WERI-Rb-1 (cell line): ENCODE measurements around the gene NUTM2F.

Source experiments
- DNase-seq: peaks from one replicate; pipeline ENCODE4 v3.0.0-alpha.2; 2020
- H3K27ac ChIP-seq: fragments of 250-450 bp; sonication (Bioruptor Pico); 2 replicates; pipeline ENCODE4 v1.5.1; 2020; ENCODE audit warnings: mild to moderate bottlenecking, moderate library complexity
- H3K27me3 ChIP-seq: fragments of 250-450 bp; sonication (Bioruptor Pico); 2 replicates; pipeline ENCODE4 v1.5.1; 2021; ENCODE audit warnings: mild to moderate bottlenecking, low read depth, moderate library complexity; ENCODE audit not compliant: insufficient read depth, severe bottlenecking
- H3K36me3 ChIP-seq: fragments of 250-450 bp; sonication (Bioruptor Pico); 2 replicates; pipeline ENCODE4 v1.5.1; 2020; ENCODE audit warnings: mild to moderate bottlenecking, moderate library complexity
- H3K4me3 ChIP-seq: 2 replicates; pipeline ENCODE4 v1.5.1; 2011; ENCODE audit warnings: low read depth, mild to moderate bottlenecking, control low read depth, low read length
- H3K9me3 ChIP-seq: fragments of 250-450 bp; sonication (Bioruptor Pico); 2 replicates; pipeline ENCODE4 v1.5.1; 2021; ENCODE audit warnings: mild to moderate bottlenecking, moderate library complexity; ENCODE audit not compliant: severe bottlenecking
- TF ChIP-seq, protein P1 (sequence below): IDR thresholded peaks from 2 replicates; pipeline ENCODE4 v1.5.1; 2011; ENCODE audit warnings: low read depth, mild to moderate bottlenecking, control low read depth, inconsistent platforms, low read length

NUTM2F gene

DNA sequence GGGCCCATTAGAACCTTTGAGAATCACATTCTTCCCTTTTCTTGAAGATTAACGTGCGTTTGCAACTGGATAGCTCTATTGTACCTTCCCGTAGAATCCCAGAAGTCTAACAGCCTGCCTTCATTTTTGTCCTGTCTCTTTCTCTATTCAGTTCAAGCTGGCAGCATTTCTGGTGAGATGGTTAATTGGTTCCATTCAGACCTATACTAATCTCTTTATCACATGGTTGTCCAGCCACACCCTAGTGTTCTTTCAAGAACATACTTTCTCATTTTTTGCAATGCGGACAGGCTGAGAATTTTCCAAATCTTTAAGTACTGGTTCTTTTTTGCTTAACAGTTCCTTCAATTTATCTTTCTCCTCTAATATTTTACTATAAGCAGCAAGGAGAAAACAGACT is 26.0 kb downstream of the NUTM2F start:
- Histone ChIP-seq H3K27ac (no peak overlapping the region), H3K27me3 (no peaks in the 10 kb centered on the region), H3K9me3 (no peaks in the 10 kb centered on the region), H3K4me3 (no peak overlapping the region), H3K36me3 (no peaks in the 10 kb centered on the region)
- no peak for DNase-seq
- TF ChIP-seq, protein P1, sequence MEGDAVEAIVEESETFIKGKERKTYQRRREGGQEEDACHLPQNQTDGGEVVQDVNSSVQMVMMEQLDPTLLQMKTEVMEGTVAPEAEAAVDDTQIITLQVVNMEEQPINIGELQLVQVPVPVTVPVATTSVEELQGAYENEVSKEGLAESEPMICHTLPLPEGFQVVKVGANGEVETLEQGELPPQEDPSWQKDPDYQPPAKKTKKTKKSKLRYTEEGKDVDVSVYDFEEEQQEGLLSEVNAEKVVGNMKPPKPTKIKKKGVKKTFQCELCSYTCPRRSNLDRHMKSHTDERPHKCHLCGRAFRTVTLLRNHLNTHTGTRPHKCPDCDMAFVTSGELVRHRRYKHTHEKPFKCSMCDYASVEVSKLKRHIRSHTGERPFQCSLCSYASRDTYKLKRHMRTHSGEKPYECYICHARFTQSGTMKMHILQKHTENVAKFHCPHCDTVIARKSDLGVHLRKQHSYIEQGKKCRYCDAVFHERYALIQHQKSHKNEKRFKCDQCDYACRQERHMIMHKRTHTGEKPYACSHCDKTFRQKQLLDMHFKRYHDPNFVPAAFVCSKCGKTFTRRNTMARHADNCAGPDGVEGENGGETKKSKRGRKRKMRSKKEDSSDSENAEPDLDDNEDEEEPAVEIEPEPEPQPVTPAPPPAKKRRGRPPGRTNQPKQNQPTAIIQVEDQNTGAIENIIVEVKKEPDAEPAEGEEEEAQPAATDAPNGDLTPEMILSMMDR, result no peak

DNA sequence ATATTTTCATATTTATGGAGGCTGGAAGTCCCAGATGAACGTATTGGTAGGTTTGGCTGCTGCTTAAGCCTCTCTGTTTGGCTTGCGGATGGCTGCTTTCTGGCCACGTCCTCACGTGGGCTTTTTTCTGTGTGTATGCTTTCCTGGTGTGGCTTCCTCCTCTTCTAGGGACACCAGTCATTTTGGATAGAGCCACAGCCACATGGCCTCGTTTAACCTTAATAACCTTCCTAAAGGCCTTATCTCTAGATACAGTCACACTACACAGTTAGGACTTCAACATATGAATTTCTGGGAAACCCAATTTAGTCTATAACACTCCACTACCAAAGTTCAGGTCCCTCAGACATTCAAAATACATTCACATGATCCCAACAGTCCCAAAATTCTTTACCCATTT is 26.9 kb downstream of the NUTM2F start:
- DNase-seq, result no peak

DNA sequence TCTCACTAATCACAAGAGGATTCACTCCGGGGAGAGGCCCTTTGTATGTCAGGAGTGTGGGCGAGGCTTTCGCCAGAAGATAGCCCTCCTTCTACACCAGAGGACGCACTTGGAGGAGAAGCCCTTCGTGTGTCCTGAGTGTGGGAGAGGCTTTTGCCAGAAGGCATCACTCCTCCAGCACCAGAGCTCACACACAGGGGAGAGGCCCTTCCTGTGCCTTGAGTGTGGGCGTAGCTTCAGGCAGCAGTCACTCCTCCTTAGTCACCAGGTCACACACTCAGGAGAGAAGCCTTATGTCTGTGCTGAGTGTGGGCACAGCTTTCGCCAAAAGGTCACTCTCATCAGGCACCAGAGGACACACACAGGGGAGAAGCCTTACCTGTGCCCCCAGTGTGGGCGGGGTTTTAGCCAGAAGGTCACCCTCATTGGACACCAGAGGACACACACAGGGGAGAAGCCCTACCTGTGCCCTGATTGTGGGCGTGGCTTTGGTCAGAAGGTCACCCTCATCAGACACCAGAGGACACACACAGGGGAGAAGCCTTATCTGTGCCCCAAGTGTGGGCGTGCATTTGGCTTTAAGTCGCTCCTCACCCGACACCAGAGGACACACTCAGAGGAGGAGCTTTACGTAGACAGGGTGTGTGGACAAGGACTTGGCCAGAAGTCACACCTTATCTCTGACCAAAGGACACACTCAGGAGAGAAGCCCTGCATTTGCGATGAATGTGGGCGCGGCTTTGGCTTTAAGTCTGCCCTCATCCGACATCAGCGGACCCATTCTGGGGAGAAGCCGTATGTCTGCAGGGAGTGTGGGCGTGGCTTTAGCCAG is 27.8 kb downstream of the NUTM2F start:
- Histone ChIP-seq H3K27me3 (no peaks in the 10 kb centered on the region), H3K36me3 (no peaks in the 10 kb centered on the region), H3K27ac (no peak overlapping the region), H3K4me3 (no peak overlapping the region), H3K9me3 (no peaks in the 10 kb centered on the region)
- no peak for DNase-seq
- TF ChIP-seq, protein P1, result no peak

More for the DNA sequence above, 26.9 kb downstream of the NUTM2F start:
- TF ChIP-seq, protein P1, result no peak
- H3K9me3 ChIP-seq, result no peaks in the 10 kb centered on the region
- H3K27ac ChIP-seq, result no peak overlapping the region
- no peak overlapping the region for H3K4me3 ChIP-seq
- H3K27me3 ChIP-seq, result no peaks in the 10 kb centered on the region
- H3K36me3 ChIP-seq, result no peaks in the 10 kb centered on the region

DNA sequence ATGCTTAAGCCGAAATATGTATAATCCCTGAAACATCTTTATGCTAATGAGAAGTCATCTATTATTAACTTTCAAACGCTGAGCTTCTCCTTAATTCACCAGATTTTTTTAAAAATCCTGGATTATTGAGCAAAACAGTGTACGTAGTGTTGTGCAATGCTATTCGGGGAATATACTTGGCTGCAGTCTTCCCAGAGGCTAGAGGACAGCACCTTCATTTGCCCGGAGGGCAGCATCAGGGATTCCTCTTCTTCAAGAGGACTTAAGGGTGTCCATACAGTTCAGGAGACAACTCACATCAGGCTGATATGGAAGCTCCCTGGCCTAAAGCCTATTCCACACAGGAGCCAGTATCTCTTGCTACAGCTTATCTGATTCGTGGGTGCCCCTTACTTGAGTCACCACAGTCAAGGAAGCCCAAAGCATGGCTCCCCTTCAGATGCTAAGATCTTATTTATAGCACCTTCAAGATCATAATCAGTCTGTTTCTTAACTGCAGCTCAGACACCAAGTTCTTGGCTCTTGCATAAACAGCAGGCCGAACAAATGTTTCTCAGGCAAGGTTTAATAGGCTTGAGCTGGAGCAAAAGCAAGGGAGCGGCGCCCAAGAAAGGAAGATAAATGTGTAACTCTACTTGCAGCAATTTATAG is 29.4 kb downstream of the NUTM2F start:
- Histone ChIP-seq H3K9me3 (no peaks in the 10 kb centered on the region), H3K4me3 (no peak overlapping the region), H3K27ac (no peak overlapping the region), H3K36me3 (no peaks in the 10 kb centered on the region), H3K27me3 (no peaks in the 10 kb centered on the region)
- DNase-seq, result no peak
- TF ChIP-seq, protein P1, result no peak

DNA sequence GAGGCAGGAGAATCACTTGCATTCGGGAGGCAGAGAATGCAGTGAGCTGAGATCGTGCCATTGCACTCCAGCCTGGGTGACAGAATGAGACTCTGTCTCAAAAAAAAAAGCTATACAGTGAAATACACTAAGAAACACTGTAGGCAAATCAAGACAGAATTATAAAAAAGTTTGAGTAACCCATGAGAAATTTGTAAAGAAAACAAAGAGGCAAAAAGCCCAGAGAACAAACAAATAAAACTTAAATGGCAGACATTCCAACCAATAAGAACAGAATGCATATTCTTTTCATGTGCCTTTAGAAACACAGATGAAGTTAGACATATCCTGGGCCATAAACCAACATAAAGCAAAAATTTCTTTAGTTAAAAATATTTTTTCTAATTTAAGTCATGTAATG is 38.8 kb downstream of the NUTM2F start:
- DNase-seq, result no peak
- H3K27me3 ChIP-seq, result no peaks in the 10 kb centered on the region
- H3K9me3 ChIP-seq, result peaks cover 6% of the 10 kb centered on the region
- no peak overlapping the region for H3K27ac ChIP-seq
- H3K36me3 ChIP-seq, result peaks cover 5% of the 10 kb centered on the region; the same call in 1 of the 2 replicates
- H3K4me3 ChIP-seq, result no peak overlapping the region
- TF ChIP-seq, protein P1, result no peak
